ENCODE results near the gene DNAH9.

Gene DNAH9

GRCh38 chr17:11651089-11651488, 52.8 kb downstream of the DNAH9 start:
- DNase-seq = no peak
- H3K36me3 Mint-ChIP-seq (ENCODE audit: low read depth) = no peaks in the 10 kb centered on the region
- no peak overlapping the region for H3K4me3 Mint-ChIP-seq
- no peaks in the 10 kb centered on the region for H3K27me3 Mint-ChIP-seq
- no peak overlapping the region for H3K27ac Mint-ChIP-seq
- peaks cover 7% of the 10 kb centered on the region for H3K9me3 Mint-ChIP-seq
- no peaks in the 10 kb centered on the region for H3K4me1 Mint-ChIP-seq (ENCODE audit: low read depth)

GRCh38 chr17:11668618-11669017, 70.3 kb downstream of the DNAH9 start:
- Mint-ChIP-seq H3K27me3 (no peaks in the 10 kb centered on the region), H3K9me3 (no peaks in the 10 kb centered on the region)

DNA sequence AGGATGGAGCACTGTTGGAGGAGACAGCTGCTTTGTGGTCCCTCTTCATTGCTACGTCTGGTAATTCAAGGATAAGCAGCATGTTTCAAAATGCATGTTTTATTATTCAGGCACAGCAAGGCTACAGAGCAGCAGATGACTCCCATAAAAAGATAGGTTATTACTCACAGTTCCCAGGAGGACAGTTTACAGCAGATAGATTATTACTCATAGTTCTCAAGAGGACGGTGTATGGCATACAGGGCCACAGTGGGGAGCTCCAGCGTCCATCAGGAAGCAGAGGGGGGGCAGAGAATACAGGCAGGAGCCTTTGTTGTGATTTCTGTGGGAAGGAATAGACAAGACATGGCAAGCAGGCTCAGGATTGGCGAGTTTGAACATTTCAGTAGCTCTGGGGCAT, 72.9 kb downstream of the DNAH9 start:
- Mint-ChIP-seq H3K27me3 (no peaks in the 10 kb centered on the region), H3K4me3 (no peak overlapping the region), H3K4me1 (ENCODE audit: low read depth) (no peaks in the 10 kb centered on the region), H3K27ac (no peak overlapping the region), H3K9me3 (no peaks in the 10 kb centered on the region), H3K36me3 (ENCODE audit: low read depth) (no peaks in the 10 kb centered on the region)
- no peak for DNase-seq

More at GRCh38 chr17:11668618-11669017, 70.3 kb downstream of the DNAH9 start:
- Mint-ChIP-seq H3K27ac (no peak overlapping the region), H3K36me3 (ENCODE audit: low read depth) (no peaks in the 10 kb centered on the region), H3K4me3 (no peak overlapping the region), H3K4me1 (ENCODE audit: low read depth) (no peaks in the 10 kb centered on the region)
- no peak for DNase-seq

- DNase-seq = no peak
- Mint-ChIP-seq H3K9me3 (peaks cover 4% of the 10 kb centered on the region), H3K27ac (no peak overlapping the region), H3K4me1 (ENCODE audit: low read depth) (no peaks in the 10 kb centered on the region), H3K36me3 (ENCODE audit: low read depth) (no peaks in the 10 kb centered on the region), H3K27me3 (no peaks in the 10 kb centered on the region), H3K4me3 (no peak overlapping the region)
Measured at GRCh38 chr17:11682646-11683045, 84.4 kb downstream of the DNAH9 start.

DNA sequence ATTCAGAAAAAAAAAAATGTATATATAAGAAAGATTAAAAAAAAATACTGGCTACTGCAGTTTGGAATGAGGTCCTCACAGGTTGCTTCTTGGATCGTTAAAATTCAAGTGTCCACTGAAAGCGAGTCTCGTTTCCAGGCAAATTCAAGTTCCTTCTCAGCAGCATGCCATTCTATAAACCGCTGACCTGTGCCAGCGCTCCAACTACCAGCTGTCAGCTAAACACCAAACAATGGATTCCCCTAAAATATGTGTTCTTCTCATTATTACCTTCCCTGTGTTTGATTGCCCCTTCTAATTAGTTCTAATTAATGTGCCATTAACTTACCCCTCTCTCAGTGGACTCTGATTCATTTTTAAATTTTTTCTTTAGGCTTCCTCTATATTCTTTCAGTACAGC, 92.4 kb downstream of the DNAH9 start:
- no peak for DNase-seq
- no peaks in the 10 kb centered on the region for H3K36me3 Mint-ChIP-seq (ENCODE audit: low read depth)
- no peak overlapping the region for H3K4me3 Mint-ChIP-seq
- no peaks in the 10 kb centered on the region for H3K9me3 Mint-ChIP-seq
- H3K4me1 Mint-ChIP-seq (ENCODE audit: low read depth) = no peaks in the 10 kb centered on the region
- no peak overlapping the region for H3K27ac Mint-ChIP-seq
- H3K27me3 Mint-ChIP-seq = no peaks in the 10 kb centered on the region

DNA sequence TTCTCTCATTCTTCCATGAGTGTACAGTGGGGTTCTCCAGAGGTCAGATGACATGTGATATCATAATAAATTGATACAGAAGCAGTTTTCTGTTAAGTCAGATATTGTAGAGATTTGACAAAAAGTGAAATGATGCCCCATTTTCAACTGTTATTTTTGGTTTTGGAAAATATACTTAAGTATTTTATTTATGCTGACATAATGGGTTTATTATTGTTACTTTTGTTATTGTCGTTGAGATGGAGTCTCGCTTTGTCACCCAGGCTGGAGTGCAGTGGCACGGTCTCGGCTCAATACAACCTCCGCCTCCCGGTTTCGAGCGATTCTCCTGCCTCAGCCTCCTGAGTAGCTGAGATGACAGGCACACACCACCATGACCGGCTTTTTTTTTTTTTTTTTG, 94.4 kb downstream of the DNAH9 start:
- no peaks in the 10 kb centered on the region for H3K27me3 Mint-ChIP-seq
- no peak overlapping the region for H3K27ac Mint-ChIP-seq
- H3K36me3 Mint-ChIP-seq (ENCODE audit: low read depth) = no peaks in the 10 kb centered on the region
- H3K4me1 Mint-ChIP-seq (ENCODE audit: low read depth) = no peaks in the 10 kb centered on the region
- no peak overlapping the region for H3K4me3 Mint-ChIP-seq
- no peak for DNase-seq
- no peaks in the 10 kb centered on the region for H3K9me3 Mint-ChIP-seq

DNA sequence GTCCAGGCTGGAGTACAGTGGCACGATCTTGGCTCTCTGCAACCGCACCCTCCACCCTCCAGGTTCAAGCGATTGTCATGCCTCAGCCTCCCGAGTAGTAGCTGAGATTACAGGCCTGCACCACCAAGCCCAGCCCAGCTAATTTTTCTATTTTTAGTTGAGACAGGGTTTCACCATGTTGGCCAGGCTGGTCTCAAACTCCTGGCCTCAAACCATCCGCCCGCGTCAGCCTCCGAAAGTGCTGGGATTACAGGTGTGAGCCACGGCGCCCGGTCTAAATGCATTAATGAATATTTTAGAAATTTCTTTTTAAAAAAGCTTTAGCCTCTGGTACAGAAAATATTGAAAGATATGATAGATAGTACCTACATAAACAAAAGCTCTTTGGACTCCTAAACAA, 95.0 kb downstream of the DNAH9 start:
- DNase-seq = no peak
- no peaks in the 10 kb centered on the region for H3K9me3 Mint-ChIP-seq
- no peaks in the 10 kb centered on the region for H3K36me3 Mint-ChIP-seq (ENCODE audit: low read depth)
- H3K27me3 Mint-ChIP-seq = no peaks in the 10 kb centered on the region
- H3K27ac Mint-ChIP-seq = no peak overlapping the region
- no peak overlapping the region for H3K4me3 Mint-ChIP-seq
- no peaks in the 10 kb centered on the region for H3K4me1 Mint-ChIP-seq (ENCODE audit: low read depth)

- Mint-ChIP-seq H3K27me3 (no peaks in the 10 kb centered on the region), H3K9me3 (no peaks in the 10 kb centered on the region), H3K27ac (no peak overlapping the region), H3K4me1 (ENCODE audit: low read depth) (no peaks in the 10 kb centered on the region), H3K36me3 (ENCODE audit: low read depth) (no peaks in the 10 kb centered on the region), H3K4me3 (no peak overlapping the region)
- no peak for DNase-seq
Measured at GRCh38 chr17:11700668-11701067, 102.4 kb downstream of the DNAH9 start.

GRCh38 chr17:11701911-11702310, 103.6 kb downstream of the DNAH9 start:
- no peak overlapping the region for H3K27ac Mint-ChIP-seq
- no peak overlapping the region for H3K4me3 Mint-ChIP-seq
- no peaks in the 10 kb centered on the region for H3K27me3 Mint-ChIP-seq
- no peaks in the 10 kb centered on the region for H3K4me1 Mint-ChIP-seq (ENCODE audit: low read depth)
- H3K9me3 Mint-ChIP-seq = no peaks in the 10 kb centered on the region
- DNase-seq = no peak
- H3K36me3 Mint-ChIP-seq (ENCODE audit: low read depth) = no peaks in the 10 kb centered on the region

- no peak overlapping the region for H3K4me3 Mint-ChIP-seq
- no peaks in the 10 kb centered on the region for H3K36me3 Mint-ChIP-seq (ENCODE audit: low read depth)
- H3K4me1 Mint-ChIP-seq (ENCODE audit: low read depth) = no peaks in the 10 kb centered on the region
- no peak overlapping the region for H3K27ac Mint-ChIP-seq
- DNase-seq = no peak
- H3K9me3 Mint-ChIP-seq = no peaks in the 10 kb centered on the region
- H3K27me3 Mint-ChIP-seq = no peaks in the 10 kb centered on the region
Measured at GRCh38 chr17:11704041-11704440, 105.8 kb downstream of the DNAH9 start.

- Mint-ChIP-seq H3K36me3 (ENCODE audit: low read depth) (no peaks in the 10 kb centered on the region), H3K9me3 (no peaks in the 10 kb centered on the region), H3K4me3 (no peak overlapping the region), H3K4me1 (ENCODE audit: low read depth) (no peaks in the 10 kb centered on the region), H3K27me3 (no peaks in the 10 kb centered on the region), H3K27ac (no peak overlapping the region)
- no peak for DNase-seq
Measured at GRCh38 chr17:11705111-11705510, 106.8 kb downstream of the DNAH9 start.

- Mint-ChIP-seq H3K36me3 (ENCODE audit: low read depth) (no peaks in the 10 kb centered on the region), H3K4me1 (ENCODE audit: low read depth) (no peaks in the 10 kb centered on the region), H3K4me3 (no peak overlapping the region), H3K27me3 (no peaks in the 10 kb centered on the region), H3K9me3 (no peaks in the 10 kb centered on the region), H3K27ac (no peak overlapping the region)
- no peak for DNase-seq
Measured at GRCh38 chr17:11707586-11707985, 109.3 kb downstream of the DNAH9 start.

GRCh38 chr17:11712456-11712855, 114.2 kb downstream of the DNAH9 start:
- H3K4me3 Mint-ChIP-seq = no peak overlapping the region
- DNase-seq = no peak
- H3K27me3 Mint-ChIP-seq = peaks cover 2% of the 10 kb centered on the region
- no peaks in the 10 kb centered on the region for H3K4me1 Mint-ChIP-seq (ENCODE audit: low read depth)
- H3K27ac Mint-ChIP-seq = no peak overlapping the region
- H3K36me3 Mint-ChIP-seq (ENCODE audit: low read depth) = no peaks in the 10 kb centered on the region
- peaks cover 4% of the 10 kb centered on the region for H3K9me3 Mint-ChIP-seq

DNA sequence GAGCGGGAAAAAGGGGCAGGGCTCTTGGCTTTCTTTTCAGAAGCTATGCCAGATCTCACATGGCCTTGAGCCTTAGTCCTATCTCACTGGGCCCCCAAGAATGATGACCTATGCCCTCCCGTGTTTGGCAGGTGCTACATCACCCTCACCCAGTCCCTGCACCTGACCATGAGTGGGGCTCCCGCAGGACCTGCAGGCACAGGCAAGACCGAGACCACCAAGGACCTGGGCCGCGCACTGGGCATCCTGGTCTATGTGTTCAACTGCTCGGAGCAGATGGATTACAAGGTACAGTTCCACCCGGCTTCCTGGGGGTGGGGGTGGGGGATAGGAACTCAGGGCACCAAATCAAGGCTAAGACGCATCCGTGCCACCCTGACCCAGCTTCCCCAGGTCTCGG, 120.9 kb downstream of the DNAH9 start:
- no peak overlapping the region for H3K4me3 Mint-ChIP-seq
- DNase-seq = no peak
- no peak overlapping the region for H3K27ac Mint-ChIP-seq
- peaks cover 2% of the 10 kb centered on the region for H3K27me3 Mint-ChIP-seq
- peaks cover 1% of the 10 kb centered on the region for H3K9me3 Mint-ChIP-seq
- H3K36me3 Mint-ChIP-seq (ENCODE audit: low read depth) = no peaks in the 10 kb centered on the region
- H3K4me1 Mint-ChIP-seq (ENCODE audit: low read depth) = no peaks in the 10 kb centered on the region

DNA sequence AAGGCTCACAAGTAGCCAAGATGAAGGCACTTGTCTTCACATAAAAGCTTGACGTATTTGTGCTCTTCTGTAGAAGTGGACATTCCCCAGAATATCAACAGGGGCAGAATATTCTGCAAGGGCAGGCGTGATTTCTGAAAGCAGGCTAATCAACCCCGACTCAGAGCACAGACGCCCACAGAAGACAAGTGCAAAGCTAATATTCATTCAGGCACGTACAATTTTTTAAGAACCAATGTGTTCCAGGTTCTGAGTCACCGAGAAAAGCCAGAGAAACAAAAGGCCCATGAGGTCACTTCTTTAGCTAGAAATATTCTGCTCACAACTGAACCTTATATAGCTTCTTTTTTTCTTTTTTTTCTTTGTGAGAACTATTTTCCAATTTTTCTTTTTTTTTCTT, 121.6 kb downstream of the DNAH9 start:
- Mint-ChIP-seq H3K4me1 (ENCODE audit: low read depth) (no peaks in the 10 kb centered on the region), H3K27ac (no peak overlapping the region), H3K36me3 (ENCODE audit: low read depth) (no peaks in the 10 kb centered on the region), H3K9me3 (peaks cover 2% of the 10 kb centered on the region), H3K4me3 (no peak overlapping the region), H3K27me3 (peaks cover 2% of the 10 kb centered on the region)
- DNase-seq = no peak

DNA sequence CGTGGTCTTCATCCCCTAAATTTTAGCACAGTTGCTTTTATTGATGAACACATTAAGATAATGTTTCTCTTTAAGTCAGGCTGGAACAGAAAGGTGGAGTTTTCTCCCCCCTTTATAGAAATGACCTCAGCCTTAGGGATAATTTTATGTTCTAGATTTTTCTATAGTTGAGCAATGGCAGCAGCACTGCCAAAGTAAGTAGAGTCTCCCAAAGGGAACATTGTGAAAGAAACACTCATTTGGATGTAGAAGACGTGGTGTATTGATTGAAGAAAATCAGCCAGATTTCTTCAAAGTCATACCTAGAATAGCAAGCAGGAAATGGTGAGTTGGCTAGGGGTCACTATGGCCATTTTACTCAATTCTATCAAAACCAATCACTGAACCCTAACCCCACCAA, 122.5 kb downstream of the DNAH9 start:
- H3K36me3 Mint-ChIP-seq (ENCODE audit: low read depth) = no peaks in the 10 kb centered on the region
- H3K27me3 Mint-ChIP-seq = peaks cover 2% of the 10 kb centered on the region

More for the DNA sequence above, 122.5 kb downstream of the DNAH9 start:
- Mint-ChIP-seq H3K27ac (no peak overlapping the region), H3K9me3 (peaks cover 2% of the 10 kb centered on the region), H3K4me1 (ENCODE audit: low read depth) (no peaks in the 10 kb centered on the region), H3K4me3 (no peak overlapping the region)
- no peak for DNase-seq
